Measurements from ENCODE around the gene SIN3A.
"Not testable (repeated sequence)": the region's sequence is repeated elsewhere in the genome, so short reads cannot be mapped to it uniquely, and the experiment has no call there.

SIN3A gene

GRCh38 chr15:75450307-75451201 is 936 bp downstream of the SIN3A start:
- peak; percentile 92 for DNase-seq (ENCODE audit: low read depth, low spot score)

DNA sequence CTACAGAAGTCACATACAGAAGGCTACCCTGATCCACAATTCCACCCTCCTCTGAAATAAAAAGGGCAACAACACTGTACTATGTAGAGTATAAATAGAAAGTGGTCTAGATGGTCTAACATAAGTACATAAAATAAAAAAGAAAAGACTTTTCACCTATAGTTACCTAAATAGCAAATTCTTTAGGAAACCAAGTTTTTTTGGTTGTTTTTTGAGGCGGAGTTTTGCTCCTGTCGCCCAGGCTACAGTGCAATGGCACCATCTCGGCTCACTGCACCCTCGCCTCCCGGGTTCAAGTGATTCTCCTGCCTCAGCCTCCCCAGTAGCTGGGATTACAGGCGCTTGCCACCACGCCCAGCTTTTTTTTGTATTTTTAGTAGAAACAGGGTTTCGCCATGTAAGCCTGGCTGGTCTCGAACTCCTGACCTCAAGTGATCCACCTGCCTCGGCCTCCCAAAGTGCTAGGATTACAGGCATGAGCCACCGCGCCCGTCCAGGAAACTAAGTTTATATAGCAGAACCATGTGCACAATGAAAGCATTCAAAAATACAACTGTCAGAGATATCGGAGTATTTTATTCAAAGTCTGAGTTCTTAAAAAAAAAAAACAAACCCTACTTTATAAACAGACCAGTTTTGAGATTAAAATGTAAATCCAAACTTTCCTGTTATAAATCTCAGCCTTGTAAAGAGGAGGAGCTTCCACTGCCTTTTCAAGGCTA is 1.7 kb downstream of the SIN3A start:
- no peak for DNase-seq (ENCODE audit: low read depth, low spot score)

- DNase-seq (ENCODE audit: low read depth, low spot score), result not testable (repeated sequence)
Observed at GRCh38 chr15:75448171-75448570, 3.3 kb downstream of the SIN3A start.

GRCh38 chr15:75446151-75446550 is 5.3 kb downstream of the SIN3A start:
- no peak for DNase-seq (ENCODE audit: low read depth, low spot score)

- DNase-seq (ENCODE audit: low read depth, low spot score), result not testable (repeated sequence)
Observed at GRCh38 chr15:75445324-75445723, 6.2 kb downstream of the SIN3A start.

DNA sequence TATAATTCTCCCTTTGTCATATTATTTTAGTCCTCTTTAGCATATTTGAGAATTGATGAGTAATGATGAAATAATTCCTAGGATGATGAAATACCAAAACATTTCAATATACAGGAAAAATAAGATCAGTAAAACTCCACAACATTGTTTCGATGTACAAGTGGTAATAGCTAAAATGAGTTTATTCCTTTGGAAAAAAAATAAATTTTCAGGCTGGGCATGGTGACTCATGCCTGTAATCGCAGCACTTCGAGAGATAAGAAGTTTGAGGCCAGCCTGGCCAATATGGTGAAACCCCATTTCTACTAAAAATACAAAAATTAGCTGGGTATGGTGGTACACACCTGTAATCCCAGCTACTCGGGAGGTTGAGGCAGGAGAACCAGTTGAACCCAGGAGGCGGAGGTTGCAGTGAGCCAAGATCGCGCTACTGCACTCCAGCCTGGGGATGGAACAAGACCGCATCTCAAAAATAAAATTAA is 7.5 kb downstream of the SIN3A start:
- DNase-seq (ENCODE audit: low read depth, low spot score), result not testable (repeated sequence)

- DNase-seq (ENCODE audit: low read depth, low spot score), result no peak
Observed at GRCh38 chr15:75437721-75438120, 13.8 kb downstream of the SIN3A start.

GRCh38 chr15:75436881-75437280 is 14.6 kb downstream of the SIN3A start:
- DNase-seq (ENCODE audit: low read depth, low spot score), result no peak

DNA sequence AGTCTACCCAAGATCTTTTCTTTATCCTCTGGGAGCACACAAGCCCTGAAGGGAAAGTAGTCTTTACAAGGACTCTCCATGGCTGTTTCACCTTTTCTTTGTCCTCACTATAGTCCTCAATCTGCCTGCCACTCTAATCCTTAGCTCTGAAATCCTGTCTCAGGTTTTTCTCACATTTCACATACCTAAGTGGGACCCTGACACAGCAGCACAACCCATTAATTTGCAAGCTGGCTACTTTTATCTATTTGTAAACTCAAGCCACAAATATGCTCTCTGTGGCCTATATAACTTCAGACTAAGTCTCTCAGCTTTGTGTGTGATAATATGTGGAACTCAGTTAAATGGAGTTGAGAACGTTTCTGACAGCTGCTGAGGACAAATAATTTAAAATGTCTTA is 19.8 kb downstream of the SIN3A start:
- DNase-seq (ENCODE audit: low read depth, low spot score), result no peak

- no peak for DNase-seq (ENCODE audit: low read depth, low spot score)
Observed at GRCh38 chr15:75431270-75431669, 20.2 kb downstream of the SIN3A start.

- DNase-seq (ENCODE audit: low read depth, low spot score), result no peak
Observed at GRCh38 chr15:75430259-75430658, 21.2 kb downstream of the SIN3A start.

DNA sequence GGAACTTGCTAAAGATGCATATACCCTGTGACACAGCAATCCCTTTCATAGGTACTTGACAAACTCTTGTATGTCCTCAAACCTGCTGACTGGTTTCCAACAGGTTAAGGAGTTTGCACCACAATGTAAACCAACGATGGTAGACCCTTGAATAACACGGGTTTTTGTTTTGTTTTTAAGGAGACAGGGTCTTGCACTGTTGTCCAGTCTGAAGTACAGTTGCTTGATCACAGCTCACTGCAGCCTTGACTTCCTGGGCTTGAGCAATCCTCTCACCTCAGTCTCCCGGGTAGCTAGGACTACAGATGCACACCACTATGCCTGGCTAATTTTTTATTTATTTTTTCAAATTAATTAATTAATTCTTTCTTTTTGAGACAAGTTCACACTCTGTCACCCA is 23.3 kb downstream of the SIN3A start:
- DNase-seq (ENCODE audit: low read depth, low spot score), result no peak

- DNase-seq (ENCODE audit: low read depth, low spot score), result no peak
Observed at GRCh38 chr15:75425966-75426500, 25.5 kb downstream of the SIN3A start.

- DNase-seq (ENCODE audit: low read depth, low spot score), result no peak
Observed at GRCh38 chr15:75422554-75422953, 28.9 kb downstream of the SIN3A start.

DNA sequence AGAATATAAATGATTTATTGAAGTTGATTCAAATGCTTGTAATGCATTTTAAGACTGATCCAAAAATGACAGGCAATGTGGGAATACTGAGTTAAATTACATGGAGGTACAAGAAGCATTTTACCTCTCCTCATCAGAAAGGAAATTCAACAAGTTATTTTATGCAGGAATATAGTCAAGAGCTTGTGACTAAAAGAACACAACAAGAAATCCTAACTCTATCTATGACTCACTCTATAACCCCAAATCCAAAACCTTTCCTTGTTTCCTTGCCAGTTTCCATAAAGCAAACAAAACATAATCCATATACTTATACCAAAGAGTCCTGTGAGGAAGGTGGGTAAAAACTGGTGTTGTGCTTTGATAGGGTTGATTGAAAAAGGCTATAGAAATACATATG is 30.8 kb downstream of the SIN3A start:
- DNase-seq (ENCODE audit: low read depth, low spot score), result no peak

DNA sequence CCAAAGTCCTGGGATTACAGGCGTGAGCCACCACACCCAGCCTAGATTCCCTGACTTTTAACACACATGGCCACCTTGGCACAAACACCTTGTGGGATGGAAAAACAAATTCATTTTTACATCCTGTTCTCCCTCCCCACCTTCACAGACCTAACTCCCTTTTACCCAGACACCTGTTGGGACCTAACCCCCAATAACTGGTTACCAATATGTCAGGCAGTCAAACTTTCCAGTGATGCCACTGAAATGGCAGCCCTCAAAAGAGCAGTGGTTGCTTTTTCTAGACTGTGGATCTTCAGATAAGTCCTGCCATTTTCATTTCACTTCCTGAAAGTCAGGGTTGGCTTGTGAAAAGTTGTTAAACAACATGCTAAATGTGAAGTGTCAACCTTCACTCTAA is 34.9 kb downstream of the SIN3A start:
- no peak for DNase-seq (ENCODE audit: low read depth, low spot score)

DNA sequence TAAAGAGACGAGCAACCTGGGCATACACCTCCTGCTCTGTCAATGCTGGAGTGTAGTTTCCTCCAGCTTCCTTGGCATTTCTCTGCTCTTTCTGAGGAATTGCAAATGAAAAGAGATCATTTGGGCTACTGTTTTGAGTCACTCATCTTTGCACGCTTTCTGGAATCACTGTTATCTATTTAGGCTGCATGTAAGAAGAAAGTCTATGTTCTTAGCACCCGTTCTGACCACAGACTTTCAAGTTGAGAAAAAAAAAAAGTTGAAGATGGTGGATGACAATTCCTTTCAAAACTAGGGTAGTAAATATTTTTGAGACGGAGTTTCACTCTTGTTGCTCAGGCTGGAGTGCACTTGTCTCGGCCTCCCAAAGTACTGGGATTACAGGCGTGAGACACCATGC is 41.3 kb downstream of the SIN3A start:
- DNase-seq (ENCODE audit: low read depth, low spot score), result no peak

GRCh38 chr15:75407083-75407482 is 44.4 kb downstream of the SIN3A start:
- DNase-seq (ENCODE audit: low read depth, low spot score), result no peak

DNA sequence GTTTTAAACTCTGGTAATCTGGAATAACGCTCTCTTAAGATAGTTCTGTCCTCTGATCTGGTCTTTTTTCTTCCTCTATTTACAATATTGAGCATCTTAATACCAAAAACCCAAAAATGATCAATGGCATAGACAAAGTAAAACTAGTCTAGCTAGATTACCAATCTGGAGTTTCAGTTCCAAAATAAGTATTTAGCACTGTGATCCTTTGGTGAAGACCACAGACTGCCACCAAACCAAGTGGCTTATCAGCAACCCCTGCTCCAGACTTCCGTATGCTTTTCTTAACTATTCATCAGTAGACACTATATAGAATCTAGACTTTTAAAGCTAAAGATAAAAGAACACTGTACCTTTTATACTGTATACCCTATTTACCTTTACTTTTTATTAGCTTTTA is 47.6 kb downstream of the SIN3A start:
- DNase-seq (ENCODE audit: low read depth, low spot score), result no peak

DNA sequence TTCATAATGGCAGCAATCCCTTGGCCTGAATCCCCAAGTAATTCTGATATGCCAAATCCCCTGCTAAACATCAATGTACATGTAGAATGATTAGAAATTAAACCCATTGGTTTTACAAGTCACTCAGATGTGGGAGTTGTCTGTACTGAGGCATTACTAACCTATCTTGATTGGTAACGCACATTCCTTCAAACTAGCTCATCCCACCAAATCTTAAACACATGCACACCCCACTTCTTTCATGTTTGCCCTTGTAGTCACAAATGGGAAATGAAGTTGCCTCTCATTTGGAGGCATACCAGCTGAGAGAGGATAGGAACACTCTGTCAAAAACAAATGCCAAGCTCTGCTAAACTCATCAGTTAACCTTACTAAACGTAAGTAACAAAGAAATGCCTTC is 54.0 kb downstream of the SIN3A start:
- no peak for DNase-seq (ENCODE audit: low read depth, low spot score)

DNA sequence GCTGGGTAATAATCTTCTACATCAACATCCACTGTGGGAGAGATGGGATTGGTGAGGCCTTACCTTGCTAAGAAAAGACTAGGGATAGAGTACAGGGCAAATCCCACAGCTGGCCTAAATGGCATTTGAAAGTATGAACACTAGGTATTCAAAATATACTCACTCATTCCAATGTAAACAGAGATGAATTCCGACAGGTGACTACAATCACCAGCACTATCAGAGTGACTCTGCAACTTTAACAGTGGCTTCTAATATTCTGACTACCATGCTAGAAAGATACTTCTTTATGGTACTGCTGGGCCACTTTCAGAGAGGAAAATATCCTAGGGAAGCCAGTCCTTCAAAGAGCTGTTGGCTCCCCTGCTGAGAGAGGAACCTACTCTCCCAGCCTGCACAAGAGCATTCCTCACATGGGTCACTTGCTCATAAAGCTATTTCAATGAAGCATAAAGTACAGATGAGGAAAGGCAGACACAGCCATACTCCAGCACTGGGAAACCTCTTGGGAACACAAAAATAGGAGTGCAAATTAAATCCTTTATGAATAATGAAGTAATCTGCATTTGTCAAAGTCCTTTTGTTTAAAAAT is 61.6 kb downstream of the SIN3A start:
- no peak for DNase-seq (ENCODE audit: low read depth, low spot score)

DNA sequence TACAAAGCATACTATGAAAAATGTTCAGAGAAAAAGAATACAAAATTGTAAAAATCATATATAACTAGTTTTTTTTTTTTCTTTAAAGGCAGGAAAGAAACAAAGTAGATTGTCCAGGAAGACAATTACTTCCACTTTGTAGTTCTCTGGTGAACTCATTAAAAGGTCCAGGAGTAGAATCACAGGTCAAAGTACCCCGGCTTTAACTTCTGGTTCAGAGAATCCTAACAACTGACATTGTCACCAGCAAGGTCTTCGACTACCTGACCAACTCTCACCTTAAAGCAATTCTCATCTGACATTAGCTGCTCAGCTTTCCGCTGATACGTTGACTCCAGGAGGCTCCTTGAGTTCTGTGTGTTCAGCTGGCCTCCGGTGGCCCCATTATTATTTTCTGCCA is 67.5 kb downstream of the SIN3A start:
- not testable (repeated sequence) for DNase-seq (ENCODE audit: low read depth, low spot score)
